Measurements from ENCODE around the gene NID1.
A peak's percentile ranks its signal among the peaks of the same experiment; 100 is the strongest.
"Not testable (repeated sequence)": the region's sequence is repeated elsewhere in the genome, so short reads cannot be mapped to it uniquely, and the experiment has no call there.

NID1 gene

GRCh38 chr1:236103646-236104218 lies 38.8 kb upstream of the NID1 start:
- no peaks in the 10 kb centered on the region for H3K4me1 ChIP-seq (ENCODE audit: control insufficient read depth in 1 of 2, insufficient read depth in 2 of 2, low read length in 2 of 2)
- H3K36me3 ChIP-seq (ENCODE audit: control insufficient read depth in 1 of 2, insufficient read depth in 2 of 2, low read length in 2 of 2) = no peaks in the 10 kb centered on the region
- no peak overlapping the region for H3K27ac ChIP-seq (ENCODE audit: low read length)
- H3K27me3 ChIP-seq (ENCODE audit: low read depth, low read length) = no peaks in the 10 kb centered on the region
- no peak overlapping the region for H3K4me3 ChIP-seq (ENCODE audit: low read depth in 1 of 2, low read length in 2 of 2)
- no peaks in the 10 kb centered on the region for H3K9me3 ChIP-seq (ENCODE audit: control insufficient read depth in 1 of 2, low read length in 2 of 2)

DNA sequence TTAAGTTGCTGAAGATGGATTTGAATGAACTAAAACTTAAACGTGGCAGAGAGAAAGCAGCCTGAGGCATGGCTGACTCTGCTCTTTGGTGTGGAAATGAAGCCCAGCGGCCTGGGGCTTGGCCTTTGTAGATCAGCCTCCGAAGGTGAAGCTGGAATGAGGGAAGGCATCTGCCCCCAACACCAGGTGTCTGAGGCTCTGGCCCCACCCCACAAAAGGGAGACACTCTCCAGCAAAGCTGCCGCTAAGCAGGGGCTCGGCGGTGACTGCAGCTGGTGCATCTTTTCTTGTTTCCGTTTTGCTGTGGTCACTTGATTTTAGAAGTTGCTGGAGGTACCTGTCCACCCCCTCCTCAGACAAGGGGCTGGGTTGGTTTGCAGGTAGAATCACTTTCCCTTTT lies 38.2 kb upstream of the NID1 start:
- no peak overlapping the region for H3K4me3 ChIP-seq (ENCODE audit: low read depth in 1 of 2, low read length in 2 of 2)
- H3K27me3 ChIP-seq (ENCODE audit: low read depth, low read length) = no peaks in the 10 kb centered on the region
- H3K4me1 ChIP-seq (ENCODE audit: control insufficient read depth in 1 of 2, insufficient read depth in 2 of 2, low read length in 2 of 2) = no peaks in the 10 kb centered on the region
- no peaks in the 10 kb centered on the region for H3K9me3 ChIP-seq (ENCODE audit: control insufficient read depth in 1 of 2, low read length in 2 of 2)
- no peaks in the 10 kb centered on the region for H3K36me3 ChIP-seq (ENCODE audit: control insufficient read depth in 1 of 2, insufficient read depth in 2 of 2, low read length in 2 of 2)
- no peak overlapping the region for H3K27ac ChIP-seq (ENCODE audit: low read length)

DNA sequence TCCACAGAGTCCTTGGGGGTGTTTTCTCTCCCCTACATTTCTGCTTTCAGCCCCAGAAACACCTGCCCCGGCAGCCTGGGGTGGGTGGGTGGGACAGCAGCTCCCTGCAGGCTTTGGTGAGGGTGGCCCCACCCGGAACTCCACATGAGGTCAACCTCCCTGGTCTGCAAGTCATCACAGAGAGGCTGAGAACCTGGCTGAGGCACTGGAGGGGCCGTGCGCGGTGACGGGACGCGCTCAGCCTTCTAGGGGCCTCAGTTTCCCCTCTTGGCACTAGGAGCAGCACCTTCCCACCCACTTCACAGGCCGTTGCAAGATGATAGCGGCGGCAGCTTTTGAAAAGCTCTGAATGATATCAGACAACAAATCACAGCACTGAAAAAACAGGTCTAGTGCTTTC lies 37.7 kb upstream of the NID1 start:
- H3K4me1 ChIP-seq (ENCODE audit: control insufficient read depth in 1 of 2, insufficient read depth in 2 of 2, low read length in 2 of 2) = no peaks in the 10 kb centered on the region

DNA sequence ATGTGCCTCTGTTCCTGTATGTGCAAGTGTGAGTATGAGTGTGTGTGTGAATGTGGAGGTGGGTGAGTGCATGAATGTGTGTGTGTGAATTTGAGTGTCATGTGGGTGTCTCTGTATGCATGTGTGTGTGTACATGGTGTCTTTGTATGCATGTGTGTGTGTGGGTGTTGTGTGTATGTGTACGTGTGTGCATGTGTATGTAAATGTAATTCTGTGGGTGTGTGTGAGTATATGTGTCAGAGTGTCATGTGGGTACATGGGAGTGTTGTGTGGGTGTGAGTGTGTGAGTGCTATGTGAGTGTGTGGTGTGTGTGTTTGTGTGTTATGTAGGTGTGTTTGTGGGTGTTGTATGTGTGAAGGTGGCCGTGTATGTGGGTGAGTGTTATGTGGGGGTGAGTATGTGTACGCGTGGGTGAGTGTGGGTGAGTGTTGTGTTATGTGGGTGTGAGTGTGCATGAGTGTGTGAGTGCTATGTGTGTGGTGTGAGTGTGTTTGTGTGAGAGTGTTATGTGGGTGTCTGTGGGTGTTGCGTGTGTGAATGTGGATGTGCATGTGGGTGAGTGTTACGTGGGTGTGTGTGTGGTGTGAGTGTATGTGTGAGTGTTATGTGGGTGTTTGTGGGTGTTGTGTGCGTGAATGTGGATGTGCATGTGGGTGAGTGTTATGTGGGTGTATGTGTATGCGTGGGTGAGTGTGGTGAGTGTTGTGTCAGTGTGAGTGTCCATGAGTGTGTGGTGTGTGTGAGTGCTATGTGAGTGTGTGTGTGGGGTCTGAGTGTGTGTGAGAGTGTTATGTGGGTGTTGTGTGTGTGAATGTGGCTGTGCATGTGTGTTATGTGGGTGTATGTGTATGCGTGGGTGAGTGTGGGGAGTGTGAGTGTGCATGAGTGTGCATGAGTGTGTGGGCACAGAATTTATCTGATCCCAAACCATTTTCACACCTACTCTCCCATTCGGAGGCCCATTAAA lies 36.6 kb upstream of the NID1 start:
- Histone ChIP-seq H3K4me3 (ENCODE audit: low read depth in 1 of 2, low read length in 2 of 2) (no peak overlapping the region), H3K4me1 (ENCODE audit: control insufficient read depth in 1 of 2, insufficient read depth in 2 of 2, low read length in 2 of 2) (no peaks in the 10 kb centered on the region), H3K27ac (ENCODE audit: low read length) (no peak overlapping the region)

More for the DNA sequence above, 37.7 kb upstream of the NID1 start:
- Histone ChIP-seq H3K36me3 (ENCODE audit: control insufficient read depth in 1 of 2, insufficient read depth in 2 of 2, low read length in 2 of 2) (no peaks in the 10 kb centered on the region), H3K27me3 (ENCODE audit: low read depth, low read length) (no peaks in the 10 kb centered on the region), H3K4me3 (ENCODE audit: low read depth in 1 of 2, low read length in 2 of 2) (no peak overlapping the region), H3K27ac (ENCODE audit: low read length) (no peak overlapping the region), H3K9me3 (ENCODE audit: control insufficient read depth in 1 of 2, low read length in 2 of 2) (no peaks in the 10 kb centered on the region)

DNA sequence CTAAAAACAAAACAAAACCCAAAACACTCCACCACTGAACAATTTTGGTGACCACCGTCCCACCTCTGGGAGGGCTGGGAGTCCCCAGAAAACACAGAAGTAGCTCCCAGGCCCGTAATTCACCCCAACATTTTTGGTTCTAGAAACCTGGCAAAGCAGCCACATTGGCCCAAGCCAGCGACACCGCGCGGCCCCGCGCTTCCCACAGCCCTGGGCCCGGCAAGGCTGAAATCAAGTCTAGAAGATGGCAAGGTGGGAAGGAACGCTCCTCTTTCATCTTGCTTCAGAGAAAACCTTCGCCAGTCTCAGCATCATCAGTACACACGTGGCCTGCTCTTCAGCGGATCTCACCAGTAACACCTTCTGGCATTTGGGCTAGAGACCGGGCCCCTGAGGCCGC lies 35.9 kb upstream of the NID1 start:
- Histone ChIP-seq H3K27me3 (ENCODE audit: low read depth, low read length) (no peaks in the 10 kb centered on the region), H3K27ac (ENCODE audit: low read length) (no peak overlapping the region), H3K36me3 (ENCODE audit: control insufficient read depth in 1 of 2, insufficient read depth in 2 of 2, low read length in 2 of 2) (no peaks in the 10 kb centered on the region), H3K4me1 (ENCODE audit: control insufficient read depth in 1 of 2, insufficient read depth in 2 of 2, low read length in 2 of 2) (peaks cover 0 to under 1% of the 10 kb centered on the region in 2 donors), H3K9me3 (ENCODE audit: control insufficient read depth in 1 of 2, low read length in 2 of 2) (no peaks in the 10 kb centered on the region), H3K4me3 (ENCODE audit: low read depth in 1 of 2, low read length in 2 of 2) (no peak overlapping the region)

More for the DNA sequence above, 36.6 kb upstream of the NID1 start:
- Histone ChIP-seq H3K36me3 (ENCODE audit: control insufficient read depth in 1 of 2, insufficient read depth in 2 of 2, low read length in 2 of 2) (no peaks in the 10 kb centered on the region), H3K9me3 (ENCODE audit: control insufficient read depth in 1 of 2, low read length in 2 of 2) (no peaks in the 10 kb centered on the region), H3K27me3 (ENCODE audit: low read depth, low read length) (no peaks in the 10 kb centered on the region)

GRCh38 chr1:236099355-236099974 lies 34.6 kb upstream of the NID1 start:
- Histone ChIP-seq H3K27ac (ENCODE audit: low read length) (no peak overlapping the region), H3K4me1 (ENCODE audit: control insufficient read depth in 1 of 2, insufficient read depth in 2 of 2, low read length in 2 of 2) (peaks cover 0 to 4% of the 10 kb centered on the region in 2 donors), H3K27me3 (ENCODE audit: low read depth, low read length) (no peaks in the 10 kb centered on the region), H3K36me3 (ENCODE audit: control insufficient read depth in 1 of 2, insufficient read depth in 2 of 2, low read length in 2 of 2) (no peaks in the 10 kb centered on the region), H3K9me3 (ENCODE audit: control insufficient read depth in 1 of 2, low read length in 2 of 2) (no peaks in the 10 kb centered on the region), H3K4me3 (ENCODE audit: low read depth in 1 of 2, low read length in 2 of 2) (no peak overlapping the region)

- Histone ChIP-seq H3K4me3 (ENCODE audit: low read depth in 1 of 2, low read length in 2 of 2) (no peak overlapping the region), H3K4me1 (ENCODE audit: control insufficient read depth in 1 of 2, insufficient read depth in 2 of 2, low read length in 2 of 2) (peaks cover 0 to 4% of the 10 kb centered on the region in 2 donors), H3K27me3 (ENCODE audit: low read depth, low read length) (no peaks in the 10 kb centered on the region), H3K9me3 (ENCODE audit: control insufficient read depth in 1 of 2, low read length in 2 of 2) (no peaks in the 10 kb centered on the region), H3K27ac (ENCODE audit: low read length) (no peak overlapping the region), H3K36me3 (ENCODE audit: control insufficient read depth in 1 of 2, insufficient read depth in 2 of 2, low read length in 2 of 2) (no peaks in the 10 kb centered on the region)
Observed at GRCh38 chr1:236098267-236098666, 33.4 kb upstream of the NID1 start.

- not testable (repeated sequence) for H3K9me3 ChIP-seq (ENCODE audit: control insufficient read depth in 1 of 2, low read length in 2 of 2); H3K4me1 ChIP-seq (ENCODE audit: control insufficient read depth in 1 of 2, insufficient read depth in 2 of 2, low read length in 2 of 2); H3K27me3 ChIP-seq (ENCODE audit: low read depth, low read length); H3K36me3 ChIP-seq (ENCODE audit: control insufficient read depth in 1 of 2, insufficient read depth in 2 of 2, low read length in 2 of 2); H3K27ac ChIP-seq (ENCODE audit: low read length)
- H3K4me3 ChIP-seq (ENCODE audit: low read depth in 1 of 2, low read length in 2 of 2) = peak overlapping the region in 1 of 2 donors; percentile 7
Observed at GRCh38 chr1:236096660-236097482, 32.0 kb upstream of the NID1 start.

DNA sequence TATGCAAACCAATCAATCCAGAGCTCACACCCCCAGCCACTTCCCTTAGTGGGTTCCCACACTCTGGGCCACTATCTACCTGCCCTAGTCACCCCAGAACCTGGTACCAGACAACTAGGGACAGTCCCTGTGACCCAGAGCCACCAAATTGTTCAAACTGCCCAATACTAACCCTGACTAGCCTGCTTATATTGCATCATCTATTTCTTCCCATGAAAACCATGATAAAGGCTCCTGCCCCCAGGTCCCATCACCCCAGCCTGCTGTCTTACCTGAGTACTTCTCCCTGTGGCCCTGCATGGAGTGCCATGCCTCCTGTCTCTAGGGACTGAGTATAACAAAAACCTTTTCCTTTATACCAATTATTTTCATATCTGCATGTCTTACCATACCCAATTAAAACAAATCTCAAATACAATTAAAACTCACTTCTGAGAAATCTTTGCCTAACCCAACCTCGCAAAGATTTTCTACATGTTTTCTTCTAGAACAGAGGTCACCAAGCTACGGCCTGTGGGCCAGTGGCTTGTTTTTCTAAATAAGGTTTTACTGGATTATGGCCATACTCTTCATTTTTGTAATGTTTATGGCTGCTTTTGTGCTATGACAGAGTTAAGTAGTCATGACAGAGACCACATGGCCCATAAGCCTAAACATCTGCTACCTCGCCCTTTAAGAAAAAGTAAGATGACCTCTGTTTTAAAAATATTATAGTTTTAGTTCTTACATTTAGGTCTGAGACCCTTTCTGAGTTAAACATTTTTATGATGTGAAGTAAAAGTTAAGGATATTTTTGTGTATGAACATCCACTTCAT lies 31.0 kb upstream of the NID1 start:
- Histone ChIP-seq H3K4me1 (ENCODE audit: control insufficient read depth in 1 of 2, insufficient read depth in 2 of 2, low read length in 2 of 2) (peaks cover 0 to 4% of the 10 kb centered on the region in 2 donors), H3K36me3 (ENCODE audit: control insufficient read depth in 1 of 2, insufficient read depth in 2 of 2, low read length in 2 of 2) (no peaks in the 10 kb centered on the region), H3K27ac (ENCODE audit: low read length) (no peak overlapping the region), H3K9me3 (ENCODE audit: control insufficient read depth in 1 of 2, low read length in 2 of 2) (no peaks in the 10 kb centered on the region), H3K27me3 (ENCODE audit: low read depth, low read length) (no peaks in the 10 kb centered on the region), H3K4me3 (ENCODE audit: low read depth in 1 of 2, low read length in 2 of 2) (no peak overlapping the region)

DNA sequence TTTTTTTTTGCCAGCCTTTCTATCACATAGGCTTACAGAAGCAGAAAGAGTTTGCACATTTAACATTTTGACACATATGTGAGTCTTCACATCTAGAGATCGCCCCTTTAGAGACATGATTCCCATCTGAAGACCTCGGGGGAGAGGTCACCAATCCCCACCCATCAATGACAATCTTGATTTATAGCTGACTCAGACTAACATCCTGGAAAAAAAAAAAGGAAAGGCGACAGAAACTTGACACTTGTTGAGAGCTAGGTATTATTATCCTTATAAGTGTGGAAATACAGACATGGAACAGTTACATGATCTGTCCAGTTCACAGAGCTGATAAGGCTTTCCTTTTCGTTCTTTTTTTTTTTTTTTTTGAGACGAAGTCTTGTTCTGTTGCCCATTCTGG lies 28.0 kb upstream of the NID1 start:
- H3K36me3 ChIP-seq (ENCODE audit: control insufficient read depth in 1 of 2, insufficient read depth in 2 of 2, low read length in 2 of 2) = no peaks in the 10 kb centered on the region
- no peaks in the 10 kb centered on the region for H3K27me3 ChIP-seq (ENCODE audit: low read depth, low read length)
- H3K4me1 ChIP-seq (ENCODE audit: control insufficient read depth in 1 of 2, insufficient read depth in 2 of 2, low read length in 2 of 2) = peaks cover 0 to 4% of the 10 kb centered on the region in 2 donors
- H3K9me3 ChIP-seq (ENCODE audit: control insufficient read depth in 1 of 2, low read length in 2 of 2) = no peaks in the 10 kb centered on the region
- no peak overlapping the region for H3K4me3 ChIP-seq (ENCODE audit: low read depth in 1 of 2, low read length in 2 of 2)
- no peak overlapping the region for H3K27ac ChIP-seq (ENCODE audit: low read length)

All from muscle layer of duodenum (tissue), 2 donors.